Ureter (tissue), 1 donor: Measurements from ENCODE around the gene SMYD3. TPM values are rescaled to one million over a fixed set of nuclear protein-coding genes. Genes with fewer than 3 reads are reported as not detected.
"Not testable (repeated sequence)": the region's sequence is repeated elsewhere in the genome, so short reads cannot be mapped to it uniquely, and the experiment has no call there.

Experiments
- DNase-seq: peaks from one replicate; pipeline ENCODE4 v3.0.0-alpha.2; 2020; ENCODE audit warnings: low spot score
- total RNA-seq: library from RNA; stranded (reverse); gene quantifications from one replicate; pipeline ENCODE4 v1.2.4, GENCODE V29; 2023
- donor health status: DM: yes; HTN: yes; CAD: no.

SMYD3 gene
- total RNA-seq, 1 donor from 2014 or later = 29.3 TPM

DNA sequence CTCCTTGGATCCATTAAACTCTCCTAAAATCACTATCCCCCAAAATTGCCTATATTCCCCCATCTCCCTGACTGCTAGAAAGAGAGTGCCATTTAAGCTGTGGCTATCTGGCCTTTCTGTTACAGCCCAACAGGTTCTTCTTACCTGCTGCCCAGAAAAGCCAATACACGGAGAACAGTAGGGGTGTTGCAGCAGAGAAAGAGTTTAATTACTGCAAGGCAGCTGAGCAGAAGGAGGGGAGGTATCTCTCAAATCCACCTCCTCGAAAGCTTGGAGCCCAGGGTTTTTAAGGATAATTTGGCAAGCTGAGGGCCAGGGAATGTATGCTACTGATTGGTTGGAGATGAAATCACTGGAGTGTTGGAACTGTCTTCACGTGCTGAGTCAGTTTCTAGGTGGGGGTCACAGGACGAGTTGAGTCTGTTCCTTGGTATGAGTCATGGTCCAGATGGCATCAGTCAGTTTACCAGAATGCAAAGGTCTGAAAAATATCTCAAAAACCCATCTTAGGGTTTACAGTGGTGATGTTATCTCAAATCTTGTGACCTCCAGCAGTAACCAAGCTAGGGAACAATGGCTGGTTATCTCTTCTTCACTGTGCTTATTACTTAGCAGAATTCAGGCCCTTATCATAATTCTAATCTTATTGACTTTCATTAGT, 89.8 kb downstream of the SMYD3 start:
- DNase-seq = no peak

DNA sequence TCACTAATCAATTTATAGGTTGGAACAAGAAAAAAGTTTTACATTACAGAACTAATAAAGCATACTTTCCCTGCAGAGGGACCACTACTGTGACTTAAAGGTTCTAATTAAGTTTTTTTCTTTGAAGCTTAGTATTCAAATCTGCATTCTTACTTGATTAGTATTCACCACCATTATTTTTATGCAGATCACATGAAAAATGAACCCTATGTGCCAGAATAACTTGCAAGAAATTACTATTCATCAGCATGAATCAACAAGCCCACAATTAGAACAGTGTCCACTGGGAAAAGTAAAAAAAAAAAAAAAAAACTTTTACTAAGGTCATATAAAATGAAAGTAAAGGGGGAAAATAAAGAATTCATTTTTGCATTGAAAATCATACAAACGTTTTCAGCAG, 90.8 kb downstream of the SMYD3 start:
- no peak for DNase-seq

DNA sequence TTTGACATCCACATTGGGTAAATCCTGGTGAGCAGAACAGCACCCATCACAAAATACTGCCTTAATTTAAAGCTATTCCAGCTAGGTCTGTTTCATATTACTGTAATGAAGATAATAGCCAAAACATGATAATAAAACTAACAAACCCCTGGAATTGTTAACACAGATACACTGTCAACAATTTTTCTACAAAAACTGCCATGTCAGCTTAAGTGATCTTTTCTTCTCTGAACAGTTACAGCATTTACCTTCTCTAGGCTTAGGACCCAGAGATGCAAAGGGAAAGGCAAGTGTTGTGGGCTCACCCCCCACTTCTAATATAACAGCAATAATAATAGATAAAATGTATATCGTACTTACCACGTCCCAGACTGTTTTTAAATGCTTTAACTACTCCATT, 92.1 kb downstream of the SMYD3 start:
- no peak for DNase-seq

DNA sequence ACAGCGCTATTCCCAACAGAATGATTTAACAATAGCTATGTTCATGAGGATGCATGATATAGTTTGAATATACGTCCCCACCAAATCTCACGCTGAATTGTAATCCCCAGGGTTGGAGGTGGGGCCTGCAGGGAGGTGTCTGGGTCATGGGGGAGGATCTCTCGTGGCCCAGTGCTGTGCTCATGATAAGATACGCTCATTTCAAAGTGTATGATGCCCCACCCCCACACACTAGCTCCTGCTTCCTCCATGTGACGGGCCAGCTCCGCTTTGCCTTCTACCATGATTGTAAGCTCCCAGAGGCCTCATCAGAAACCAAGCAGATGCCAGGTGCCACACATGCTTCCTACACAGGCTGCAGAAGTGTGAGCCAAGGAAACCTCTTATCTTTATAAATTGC, 93.6 kb downstream of the SMYD3 start:
- DNase-seq = no peak

DNA sequence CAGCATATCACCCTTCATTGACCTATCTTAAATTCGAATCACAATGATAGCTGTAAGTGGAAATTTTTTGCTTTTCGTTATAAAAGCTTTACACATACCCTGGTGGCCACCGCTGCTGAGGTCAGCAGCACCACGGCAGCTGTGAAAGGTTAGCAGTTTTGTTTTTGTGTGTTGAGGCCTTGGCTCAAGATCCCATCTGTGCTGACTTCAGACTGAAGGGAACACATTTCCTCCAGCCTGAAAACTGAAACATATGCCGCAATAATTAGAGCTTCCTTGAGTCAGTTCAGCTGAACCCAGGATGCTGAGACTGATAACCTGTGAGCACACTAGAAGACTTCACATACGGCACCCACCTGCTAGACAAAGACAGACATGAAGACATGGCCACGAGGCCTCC, 103.0 kb downstream of the SMYD3 start:
- DNase-seq = no peak

DNA sequence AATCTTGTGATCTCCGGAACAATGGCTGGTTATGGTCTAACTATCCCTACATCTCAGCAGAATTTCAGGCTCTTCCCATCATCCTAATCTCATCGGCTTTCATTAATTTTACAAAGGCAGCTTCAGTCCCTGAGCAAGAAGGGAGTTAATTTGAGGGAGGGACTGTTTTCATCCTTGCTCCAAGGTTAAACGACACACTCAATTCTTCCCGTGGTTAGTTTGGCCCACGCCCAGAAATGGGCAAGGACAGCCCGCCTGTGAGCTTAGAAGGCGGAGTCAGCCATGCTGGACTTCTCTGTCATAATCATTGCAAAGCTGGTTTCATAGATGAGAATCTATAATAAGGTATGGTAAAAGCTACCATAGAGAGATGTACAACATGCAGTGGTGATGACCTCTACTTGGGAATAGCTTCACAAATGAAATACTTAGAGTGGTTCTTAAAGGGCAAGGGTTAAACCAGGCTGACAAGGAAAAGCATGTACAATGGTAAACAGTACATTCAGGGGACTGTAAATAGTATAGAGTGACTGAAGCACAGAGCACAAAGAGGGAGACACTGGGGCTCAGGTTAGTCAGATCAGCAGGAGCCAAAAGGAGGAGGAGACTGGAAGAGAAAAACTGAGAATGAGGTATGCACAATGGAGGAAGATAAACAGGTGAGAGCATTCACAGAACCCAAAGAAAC, 108.8 kb downstream of the SMYD3 start:
- DNase-seq = no peak

DNA sequence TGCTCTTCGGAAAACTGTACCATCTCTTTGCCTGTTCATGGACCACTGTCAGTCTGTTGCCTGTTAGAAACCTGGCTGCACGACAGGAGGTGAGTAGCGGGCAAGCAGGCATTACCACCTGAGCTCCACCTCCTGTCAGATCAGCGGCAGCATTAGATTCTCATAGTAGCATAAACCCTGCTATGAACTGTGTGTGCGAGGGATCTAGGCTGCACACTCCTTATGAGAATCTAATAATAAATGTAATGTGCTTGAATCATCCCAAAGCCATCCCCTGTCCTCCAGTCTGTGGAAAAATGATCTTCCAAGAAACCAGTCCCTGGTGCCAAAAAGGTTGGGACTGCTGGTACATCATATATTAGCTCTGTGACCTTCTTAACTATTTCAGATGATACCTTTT, 110.0 kb downstream of the SMYD3 start:
- no peak for DNase-seq

DNA sequence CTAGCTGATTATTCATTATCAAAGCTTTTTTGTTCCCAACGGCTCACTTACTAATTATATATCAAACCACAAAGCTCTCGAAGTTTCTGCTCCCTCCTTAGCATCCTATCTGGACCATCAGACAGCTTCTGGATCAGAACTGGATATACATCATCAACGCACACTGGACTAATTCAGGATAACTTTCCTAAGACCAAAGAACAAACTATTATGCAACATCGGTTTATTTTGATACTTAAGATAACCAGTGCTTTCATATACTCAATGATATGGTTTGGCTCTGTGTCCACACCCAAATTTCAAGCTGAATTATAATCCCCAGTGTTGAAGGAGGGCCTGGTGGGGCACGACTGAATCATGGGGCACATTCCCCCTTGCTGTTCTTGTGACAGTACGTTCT, 110.8 kb downstream of the SMYD3 start:
- no peak for DNase-seq

DNA sequence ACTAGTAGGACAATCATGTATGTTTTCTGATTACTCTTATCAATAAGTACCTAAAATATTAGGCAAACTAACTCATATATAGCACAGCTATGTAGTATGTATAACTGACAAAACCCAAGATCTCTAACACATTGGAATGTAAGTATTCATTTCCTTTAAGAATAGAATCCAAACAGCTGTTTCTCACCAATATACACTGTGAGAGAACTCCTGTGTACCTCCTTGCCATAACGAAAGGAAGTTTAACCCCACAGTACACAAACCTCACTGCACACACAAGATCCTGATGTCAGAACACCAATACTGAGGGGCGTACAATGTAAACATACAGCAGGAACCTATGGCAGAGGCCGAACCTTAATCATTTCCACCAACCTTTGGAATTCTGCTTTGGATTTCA, 113.0 kb downstream of the SMYD3 start:
- no peak for DNase-seq

DNA sequence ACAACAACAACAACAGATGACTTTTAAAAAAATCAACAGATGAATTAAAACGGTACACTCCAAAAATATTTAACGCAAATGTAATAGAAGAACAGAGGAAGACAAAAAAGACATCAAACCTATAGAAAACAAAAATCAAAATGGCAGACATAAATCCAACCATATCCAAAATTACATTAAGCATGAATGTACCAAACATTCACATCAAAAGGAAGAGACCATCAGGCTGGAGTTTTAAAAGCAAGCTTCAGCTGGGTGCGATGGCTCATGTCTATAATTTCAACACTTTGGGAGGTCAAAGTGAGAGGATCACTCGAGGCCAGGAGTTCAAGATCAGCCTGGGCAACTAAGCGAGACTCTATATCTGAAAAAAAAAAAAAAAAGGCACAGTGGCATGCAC, 116.2 kb downstream of the SMYD3 start:
- DNase-seq = no peak

DNA sequence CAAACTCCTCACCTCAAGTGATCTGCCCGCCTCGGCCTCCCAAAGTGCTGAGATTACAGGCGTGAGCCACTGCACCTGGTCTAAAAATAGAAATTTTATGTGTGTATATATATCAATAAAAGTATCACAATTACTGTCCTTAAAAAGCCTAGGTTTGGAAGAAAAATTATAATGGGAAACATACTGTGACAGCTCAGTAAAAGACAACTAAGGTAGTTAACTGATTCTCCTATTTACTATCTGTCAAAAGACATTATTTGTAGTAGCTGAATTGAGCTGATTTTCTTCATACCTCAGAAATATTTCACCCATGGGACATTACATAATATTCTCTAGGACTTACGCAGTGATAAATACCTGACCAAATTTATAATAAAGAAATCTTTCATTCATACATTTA, 122.5 kb downstream of the SMYD3 start:
- DNase-seq = no peak

DNA sequence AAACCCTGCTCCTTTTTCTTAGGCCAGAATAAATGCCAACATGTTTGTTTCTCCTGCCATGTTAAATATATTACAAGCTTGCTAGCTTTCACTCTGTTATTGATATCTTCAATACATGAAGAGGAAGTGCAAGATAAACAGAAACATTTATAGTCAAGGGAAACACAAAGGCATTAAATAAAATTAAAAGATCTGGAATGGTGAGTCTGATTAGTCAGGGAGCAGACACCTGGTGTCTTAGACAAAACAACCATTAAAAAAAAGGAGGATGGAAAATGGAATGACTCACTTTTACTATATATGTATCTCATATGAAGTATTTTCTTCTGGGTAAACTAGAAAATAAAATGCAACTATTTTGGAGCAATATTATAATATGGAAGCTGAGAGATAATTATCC, 123.3 kb downstream of the SMYD3 start:
- no peak for DNase-seq

DNA sequence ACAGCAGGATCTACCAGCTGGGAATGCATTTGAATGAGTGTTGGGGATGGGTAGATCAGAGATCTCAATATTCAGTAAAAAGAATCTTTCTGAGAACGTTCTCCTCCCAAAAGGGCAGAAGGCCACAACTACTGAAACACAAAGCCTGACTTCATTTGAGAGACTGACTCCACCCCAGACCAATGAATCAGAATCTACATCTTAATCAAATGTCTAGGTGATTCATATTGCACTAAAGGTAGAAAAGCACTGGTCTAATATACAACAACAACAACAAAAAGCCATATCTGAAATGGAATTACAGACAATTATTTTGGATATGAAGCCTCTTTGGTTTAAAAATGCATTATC, 123.9 kb downstream of the SMYD3 start:
- no peak for DNase-seq

DNA sequence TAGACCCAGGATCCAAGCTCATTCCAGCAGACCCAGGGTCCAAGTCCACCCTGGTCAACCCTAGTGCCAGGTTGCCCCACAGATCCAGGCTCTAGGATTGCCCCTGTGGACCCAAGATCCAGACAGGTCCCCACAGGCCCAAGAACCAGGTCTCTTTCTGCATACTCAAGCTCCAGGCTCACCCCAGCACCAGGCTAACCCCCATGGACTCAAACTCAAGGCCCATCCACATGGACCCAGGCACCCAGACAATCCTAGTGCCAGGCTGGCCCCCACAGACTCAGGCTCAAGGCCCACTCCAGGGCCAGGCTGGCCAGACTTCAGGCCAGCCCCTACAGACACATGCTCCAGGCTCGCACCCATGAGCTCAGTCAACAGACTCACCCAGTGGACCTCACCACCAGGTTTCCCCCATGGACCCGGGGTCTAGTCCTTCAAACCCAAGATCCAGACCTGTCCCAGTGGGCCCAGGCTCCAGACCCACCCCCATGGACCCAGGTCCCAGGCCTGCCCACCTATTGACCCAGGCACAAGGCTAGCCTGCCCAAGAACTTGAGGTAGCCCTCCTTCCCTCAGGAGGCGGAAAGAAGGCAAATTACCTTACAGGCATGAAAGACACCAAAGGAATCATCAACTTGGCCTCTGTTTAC, 124.4 kb downstream of the SMYD3 start:
- DNase-seq = no peak

DNA sequence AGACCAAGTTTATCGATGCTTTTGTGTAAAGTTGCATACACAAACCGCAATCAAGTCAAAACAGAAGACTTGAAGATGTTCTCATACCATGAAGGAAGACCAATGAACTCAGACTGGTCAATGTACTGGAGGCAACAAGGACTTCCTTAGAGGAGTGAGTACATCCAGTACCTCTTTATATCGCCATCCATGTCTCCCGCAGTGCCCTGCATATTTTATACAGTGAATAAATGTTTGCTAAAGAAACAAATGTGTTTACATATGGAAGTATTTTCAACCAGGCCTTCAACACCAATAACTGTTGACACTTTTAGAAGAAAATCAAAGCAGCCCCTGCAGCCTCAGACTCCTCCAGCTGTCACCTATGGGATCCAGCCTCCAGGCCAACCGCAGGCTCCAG, 125.6 kb downstream of the SMYD3 start:
- no peak for DNase-seq

DNA sequence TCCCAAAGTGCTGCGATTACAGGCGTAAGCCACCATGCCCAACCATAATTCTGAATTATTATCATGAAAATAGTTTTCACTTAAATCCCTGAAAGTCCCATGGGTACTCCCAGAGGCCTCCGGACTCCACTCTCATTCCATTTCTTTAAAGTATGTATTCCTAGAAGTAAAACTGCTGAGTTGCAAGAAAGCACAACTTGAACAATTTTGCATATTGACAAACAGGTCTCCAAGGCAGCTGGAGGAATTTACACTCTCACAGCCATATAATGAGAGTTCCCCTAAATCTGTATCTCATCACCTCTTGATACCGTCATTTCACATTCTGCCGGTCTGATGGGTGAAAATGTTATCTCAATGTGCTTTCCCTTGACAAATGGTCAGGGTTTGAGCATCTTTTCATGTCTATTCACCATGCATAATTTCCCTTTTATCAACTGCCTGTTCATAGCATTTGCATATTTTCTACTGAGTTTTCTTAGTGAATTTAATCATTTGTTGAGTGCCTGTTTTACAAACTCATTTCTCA, 129.4 kb downstream of the SMYD3 start:
- DNase-seq = no peak

DNA sequence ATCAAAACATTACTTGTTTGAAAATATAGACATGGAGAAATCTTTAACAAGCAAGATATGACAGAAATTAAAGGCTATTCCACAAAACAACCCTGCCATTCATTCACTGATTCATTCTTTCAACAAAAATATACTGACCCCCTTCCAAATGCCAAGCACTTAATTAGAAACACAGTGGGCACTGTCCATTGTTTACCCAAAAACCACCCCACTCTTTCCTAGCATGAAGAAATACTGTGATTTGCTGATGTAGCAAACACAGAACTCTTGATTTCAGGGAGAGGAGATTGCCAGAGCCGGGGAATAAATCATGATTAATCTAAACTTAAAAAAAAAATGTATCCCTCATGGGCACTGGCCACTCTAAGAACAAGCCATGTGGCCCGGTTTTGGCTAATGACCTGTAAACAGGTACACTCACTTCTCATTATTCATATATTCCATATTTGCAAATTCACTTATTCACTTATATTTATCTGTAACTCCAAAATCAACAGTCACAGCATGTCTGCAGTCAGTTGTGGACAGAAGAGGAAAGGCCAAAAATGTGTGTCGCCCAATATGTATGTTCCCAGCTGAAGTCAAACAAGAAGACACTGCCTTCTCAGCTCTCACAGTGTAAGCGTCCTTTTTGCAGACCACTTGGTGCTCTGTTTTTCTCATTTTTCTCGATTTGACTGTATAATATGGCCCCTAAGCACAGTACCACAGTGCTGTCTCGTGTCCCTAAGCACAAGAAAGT, 133.1 kb downstream of the SMYD3 start:
- no peak for DNase-seq

DNA sequence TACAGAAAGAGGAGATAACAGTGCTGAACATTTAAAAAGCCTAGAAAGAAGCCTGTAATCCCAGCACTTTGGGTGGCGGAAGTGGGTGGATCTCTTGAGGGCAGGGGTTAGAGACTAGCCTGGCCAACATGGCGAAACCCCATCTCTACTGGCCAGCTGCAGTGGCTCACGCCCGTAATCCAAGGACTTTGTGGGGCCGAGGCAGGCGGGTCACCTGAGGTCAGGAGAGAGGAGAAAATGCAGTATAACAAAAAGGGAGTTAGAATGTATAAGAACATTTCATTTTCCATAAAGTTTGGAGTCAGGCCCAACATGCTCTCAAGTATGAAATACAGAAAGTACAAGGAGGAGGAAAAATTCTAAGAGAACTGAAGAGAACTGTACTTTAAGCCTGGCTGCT, 134.5 kb downstream of the SMYD3 start:
- no peak for DNase-seq

DNA sequence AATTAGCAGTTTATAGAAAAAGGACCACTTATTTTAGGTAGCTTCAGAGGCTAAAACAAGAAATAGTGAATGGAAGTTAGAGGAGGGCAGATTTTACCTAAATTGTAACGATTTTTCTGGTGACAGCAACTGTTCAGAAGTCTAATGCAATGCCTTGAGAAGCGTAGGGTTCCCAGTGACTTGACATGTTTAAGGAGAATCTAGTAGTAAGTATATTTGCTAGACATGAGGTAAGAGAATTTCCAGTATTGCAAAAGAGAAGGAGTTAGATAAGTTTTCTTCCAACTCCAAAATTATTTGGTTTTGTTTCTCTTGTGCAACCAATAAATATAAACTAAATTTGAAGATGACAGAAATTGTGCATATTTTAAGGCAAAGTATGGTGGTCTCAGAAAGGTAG, 140.0 kb downstream of the SMYD3 start:
- no peak for DNase-seq

DNA sequence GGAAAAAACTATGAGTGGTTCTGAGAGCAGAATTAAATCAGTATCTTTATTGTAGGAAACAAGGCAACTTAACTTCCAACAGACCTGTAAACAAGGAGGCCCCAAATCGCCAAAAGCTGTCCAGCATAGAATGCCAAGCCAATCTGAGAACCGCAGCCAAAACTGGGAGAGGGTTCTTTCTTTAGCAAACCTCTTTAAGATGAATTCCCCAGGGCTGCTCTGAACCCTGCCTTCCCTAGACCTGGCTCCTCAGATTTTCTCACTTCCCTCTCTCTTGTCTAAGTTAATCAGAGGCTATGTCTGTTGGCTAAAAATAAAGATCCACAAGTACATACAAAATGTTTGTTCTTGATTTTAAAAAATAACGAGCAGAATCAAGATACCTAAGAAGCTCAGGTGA, 141.4 kb downstream of the SMYD3 start:
- no peak for DNase-seq

DNA sequence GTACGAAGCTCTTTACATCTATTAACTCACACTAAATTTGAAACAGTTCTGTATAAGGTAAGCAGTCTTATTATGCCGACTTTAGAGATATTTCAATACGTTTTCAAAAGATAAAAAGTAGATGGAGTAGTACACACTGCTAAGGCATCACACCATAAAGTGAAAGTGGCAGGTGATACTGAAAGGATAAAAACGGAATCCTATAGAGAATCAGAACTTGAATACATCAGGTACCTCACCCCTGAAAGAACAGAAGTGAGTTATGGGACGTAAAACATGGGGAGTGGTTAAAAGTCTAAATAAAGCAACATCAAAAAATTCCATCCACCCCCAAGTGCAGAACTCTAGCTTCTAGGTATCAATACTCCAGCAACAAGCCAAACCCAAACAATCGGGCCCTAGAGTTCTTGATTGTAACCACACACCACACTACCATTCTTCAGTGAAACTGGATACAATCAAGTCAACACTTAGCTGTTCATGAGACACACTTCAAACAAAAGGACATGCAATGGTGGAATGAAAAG, 142.6 kb downstream of the SMYD3 start:
- no peak for DNase-seq

DNA sequence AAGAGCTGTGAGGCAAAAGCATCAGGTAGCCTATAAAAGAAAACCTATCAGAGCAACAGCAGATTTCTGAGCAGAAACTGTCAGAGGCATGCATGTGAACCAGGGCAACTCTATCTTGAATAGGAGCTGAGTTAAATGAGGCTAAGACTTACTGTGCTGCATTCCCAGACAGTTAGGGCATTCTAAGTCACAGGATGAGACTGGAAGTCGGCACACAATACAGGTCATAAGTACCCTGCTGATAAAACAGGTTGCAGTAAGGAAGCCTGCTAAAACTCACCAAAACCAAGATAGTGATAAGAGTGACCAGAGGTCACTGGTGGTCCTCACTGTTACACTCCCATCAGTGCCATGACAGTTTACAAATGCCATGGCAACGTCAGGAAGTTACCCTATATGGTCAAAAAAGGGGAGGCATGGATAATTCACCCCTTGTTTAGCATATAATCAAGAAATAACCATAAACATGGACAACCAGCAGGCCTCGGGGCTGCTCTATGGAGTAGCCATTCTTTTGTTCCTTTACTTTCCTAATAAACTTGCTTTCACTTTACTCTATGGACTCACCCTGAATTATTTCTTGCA, 150.0 kb downstream of the SMYD3 start:
- not testable (repeated sequence) for DNase-seq
